Panc1 (cell line): Measurements from ENCODE around the gene SPATA31C2. TPM values are rescaled to one million over a fixed set of nuclear protein-coding genes. Genes with fewer than 3 reads are reported as not detected.

Source experiments
- ATAC-seq: fragments of 200-7000 bp; cut with Tn5 transposase; 2 replicates; pipeline ENCODE4 v1.9.1; 2020; ENCODE audit warnings: mild to moderate bottlenecking, moderate library complexity
- BruUV-seq: library from RNA; stranded (reverse); fragments of 400-500 nt; replicated peaks from 2 replicates; lab custom pipeline; 2021; lab: Mats Ljungman, UMichigan
- CTCF ChIA-PET: fragments of 300-600 bp; sonication (Branson Sonifier 250); formaldehyde crosslinking; loops from one replicate; lab custom pipeline; 2022; ENCODE audit warnings: antibody characterized with exemption; lab: Charles Lee
- POLR2A ChIA-PET: fragments of 300-600 bp; sonication (Branson Sonifier 250); formaldehyde crosslinking; loops from one replicate; lab custom pipeline; 2022; ENCODE audit warnings: antibody characterized with exemption; lab: Charles Lee
- DNase-seq: peaks from one replicate; pipeline ENCODE4 v3.0.0-alpha.2; 2010; ENCODE audit warnings: low read depth, low spot score
- H3K27ac ChIP-seq: 2 replicates; pipeline ENCODE4 v1.5.1; 2011; ENCODE audit warnings: mild to moderate bottlenecking, low read length, inconsistent platforms
- H3K27me3 ChIP-seq: fragments of 200-500 bp; sonication (Bioruptor generic); 2 replicates; pipeline ENCODE4 v1.6.0; 2014; ENCODE audit warnings: low read length, inconsistent platforms; ENCODE audit not compliant: control insufficient read depth, insufficient read depth
- H3K36me3 ChIP-seq: fragments of 200-500 bp; sonication (Bioruptor generic); 2 replicates; pipeline ENCODE4 v1.5.1; 2014; ENCODE audit warnings: inconsistent platforms, mild to moderate bottlenecking, low read length, moderate library complexity; ENCODE audit not compliant: control insufficient read depth, insufficient read depth
- H3K4me1 ChIP-seq: 2 replicates; pipeline ENCODE4 v1.5.1; 2011; ENCODE audit warnings: inconsistent platforms, mild to moderate bottlenecking, low read length, moderate library complexity; ENCODE audit not compliant: control insufficient read depth, insufficient read depth
- H3K4me3 ChIP-seq, 2 experiments: 2 replicates each; pipeline ENCODE4 v1.5.1; 2011 to 2012; ENCODE audit warnings: low read depth in 2 of 2, low read length in 2 of 2, mild to moderate bottlenecking in 2 of 2, inconsistent platforms in 1 of 2, moderate library complexity in 1 of 2
- H3K9me3 ChIP-seq: fragments of 200-500 bp; sonication (Bioruptor generic); 2 replicates; pipeline ENCODE4 v1.5.1; 2014; ENCODE audit warnings: low read depth, mild to moderate bottlenecking, inconsistent platforms, low read length, moderate library complexity; ENCODE audit not compliant: control insufficient read depth, insufficient read depth
- POLR2AphosphoS5 ChIP-seq: IDR thresholded peaks from 2 replicates; pipeline ENCODE4 v1.6.1; 2012; ENCODE audit warnings: mild to moderate bottlenecking, low read depth, low read length, moderate library complexity
- SIN3A ChIP-seq: IDR thresholded peaks from 2 replicates; pipeline ENCODE4 v1.6.1; 2012; ENCODE audit warnings: low read depth, mild to moderate bottlenecking, low read length, moderate library complexity, borderline replicate concordance; ENCODE audit not compliant: insufficient read depth
- TCF7L2 ChIP-seq: IDR thresholded peaks from 2 replicates; pipeline ENCODE4 v1.6.1; 2011; ENCODE audit warnings: mild to moderate bottlenecking, low read depth, low read length, inconsistent platforms
- in situ Hi-C: cut with HindIII; loops from 2 replicates; pipeline ENCODE4 v1.10.0; 2016; ENCODE audit warnings: low sequenced_read_pairs, low pct_unique_long_range_greater_than_20kb
- intact Hi-C: fragments of 100-400 bp; cut with micrococcal nuclease; formaldehyde crosslinking; loops from one replicate; pipeline ENCODE4 v1.10.0; 2022; ENCODE audit not compliant: unreplicated experiment
- total RNA-seq: library from RNA; stranded (reverse); gene quantifications from one replicate; pipeline ENCODE4 v1.2.1, GENCODE V29; 2021; ENCODE audit not compliant: unreplicated experiment
- TF ChIP-seq, protein P1 (sequence below), 2 experiments: IDR thresholded peaks; 2 replicates each; pipeline ENCODE4 v1.6.1; 2011 to 2012; ENCODE audit warnings: low read depth in 2 of 2, control low read depth in 1 of 2, low read length in 1 of 2, mild to moderate bottlenecking in 1 of 2, moderate library complexity in 1 of 2; ENCODE audit not compliant: insufficient read depth in 1 of 2
- TF ChIP-seq, protein P2 (sequence below): fragments of 450-650 bp; IDR thresholded peaks from 2 replicates; pipeline ENCODE4 v1.5.1; 2017; ENCODE audit warnings: mild to moderate bottlenecking

SPATA31C2 gene
- total RNA-seq, 1 experiment from 2014 or later: not detected

DNA sequence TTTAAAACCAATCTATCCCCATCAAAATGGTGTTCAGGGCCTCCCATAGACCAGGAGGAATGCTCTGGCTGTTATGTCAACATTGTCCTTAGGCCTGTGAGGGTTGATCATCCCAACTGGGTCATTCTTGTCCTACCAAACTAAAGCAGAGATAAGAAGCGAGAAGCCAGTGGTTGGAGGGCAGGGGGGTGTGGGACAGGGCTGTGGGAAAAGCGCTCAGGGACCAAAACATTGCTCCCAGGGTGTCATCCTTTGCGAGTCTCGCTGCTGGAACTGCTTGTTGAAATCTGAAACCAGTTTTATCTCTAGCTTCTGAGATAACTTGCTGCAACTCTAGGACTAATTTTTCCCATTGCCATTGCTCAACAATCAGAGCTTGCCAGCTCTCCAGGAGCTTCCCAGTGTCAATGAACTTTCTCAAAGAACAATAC is 48.1 kb downstream of the SPATA31C2 start:
- no peak for DNase-seq
- no TSS peak for BruUV-seq
- no peak for TF ChIP-seq POLR2AphosphoS5
- TF ChIP-seq, protein P1, sequence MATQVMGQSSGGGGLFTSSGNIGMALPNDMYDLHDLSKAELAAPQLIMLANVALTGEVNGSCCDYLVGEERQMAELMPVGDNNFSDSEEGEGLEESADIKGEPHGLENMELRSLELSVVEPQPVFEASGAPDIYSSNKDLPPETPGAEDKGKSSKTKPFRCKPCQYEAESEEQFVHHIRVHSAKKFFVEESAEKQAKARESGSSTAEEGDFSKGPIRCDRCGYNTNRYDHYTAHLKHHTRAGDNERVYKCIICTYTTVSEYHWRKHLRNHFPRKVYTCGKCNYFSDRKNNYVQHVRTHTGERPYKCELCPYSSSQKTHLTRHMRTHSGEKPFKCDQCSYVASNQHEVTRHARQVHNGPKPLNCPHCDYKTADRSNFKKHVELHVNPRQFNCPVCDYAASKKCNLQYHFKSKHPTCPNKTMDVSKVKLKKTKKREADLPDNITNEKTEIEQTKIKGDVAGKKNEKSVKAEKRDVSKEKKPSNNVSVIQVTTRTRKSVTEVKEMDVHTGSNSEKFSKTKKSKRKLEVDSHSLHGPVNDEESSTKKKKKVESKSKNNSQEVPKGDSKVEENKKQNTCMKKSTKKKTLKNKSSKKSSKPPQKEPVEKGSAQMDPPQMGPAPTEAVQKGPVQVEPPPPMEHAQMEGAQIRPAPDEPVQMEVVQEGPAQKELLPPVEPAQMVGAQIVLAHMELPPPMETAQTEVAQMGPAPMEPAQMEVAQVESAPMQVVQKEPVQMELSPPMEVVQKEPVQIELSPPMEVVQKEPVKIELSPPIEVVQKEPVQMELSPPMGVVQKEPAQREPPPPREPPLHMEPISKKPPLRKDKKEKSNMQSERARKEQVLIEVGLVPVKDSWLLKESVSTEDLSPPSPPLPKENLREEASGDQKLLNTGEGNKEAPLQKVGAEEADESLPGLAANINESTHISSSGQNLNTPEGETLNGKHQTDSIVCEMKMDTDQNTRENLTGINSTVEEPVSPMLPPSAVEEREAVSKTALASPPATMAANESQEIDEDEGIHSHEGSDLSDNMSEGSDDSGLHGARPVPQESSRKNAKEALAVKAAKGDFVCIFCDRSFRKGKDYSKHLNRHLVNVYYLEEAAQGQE (IDR thresholded peaks at IDR 0.05; ENCODE audit: insufficient read depth in 1 of 2, low read depth in 2 of 2, low read length in 1 of 2): no peak
- TF ChIP-seq, protein P2, sequence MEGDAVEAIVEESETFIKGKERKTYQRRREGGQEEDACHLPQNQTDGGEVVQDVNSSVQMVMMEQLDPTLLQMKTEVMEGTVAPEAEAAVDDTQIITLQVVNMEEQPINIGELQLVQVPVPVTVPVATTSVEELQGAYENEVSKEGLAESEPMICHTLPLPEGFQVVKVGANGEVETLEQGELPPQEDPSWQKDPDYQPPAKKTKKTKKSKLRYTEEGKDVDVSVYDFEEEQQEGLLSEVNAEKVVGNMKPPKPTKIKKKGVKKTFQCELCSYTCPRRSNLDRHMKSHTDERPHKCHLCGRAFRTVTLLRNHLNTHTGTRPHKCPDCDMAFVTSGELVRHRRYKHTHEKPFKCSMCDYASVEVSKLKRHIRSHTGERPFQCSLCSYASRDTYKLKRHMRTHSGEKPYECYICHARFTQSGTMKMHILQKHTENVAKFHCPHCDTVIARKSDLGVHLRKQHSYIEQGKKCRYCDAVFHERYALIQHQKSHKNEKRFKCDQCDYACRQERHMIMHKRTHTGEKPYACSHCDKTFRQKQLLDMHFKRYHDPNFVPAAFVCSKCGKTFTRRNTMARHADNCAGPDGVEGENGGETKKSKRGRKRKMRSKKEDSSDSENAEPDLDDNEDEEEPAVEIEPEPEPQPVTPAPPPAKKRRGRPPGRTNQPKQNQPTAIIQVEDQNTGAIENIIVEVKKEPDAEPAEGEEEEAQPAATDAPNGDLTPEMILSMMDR: no peak
- TF ChIP-seq TCF7L2: no peak
- no peak for TF ChIP-seq SIN3A
- H3K27me3 ChIP-seq: no peaks in the 10 kb centered on the region
- H3K27ac ChIP-seq: no peak overlapping the region
- in situ Hi-C loops (no loop called here), intact Hi-C loops (no loop called here)
- CTCF ChIA-PET: no interaction called here
- no peak for ATAC-seq
- no peaks in the 10 kb centered on the region for H3K36me3 ChIP-seq
- no peaks in the 10 kb centered on the region for H3K9me3 ChIP-seq
- no peak overlapping the region for H3K4me3 ChIP-seq
- no peaks in the 10 kb centered on the region; the same call in 1 of the 2 replicates for H3K4me1 ChIP-seq
- POLR2A ChIA-PET: no interaction called here

DNA sequence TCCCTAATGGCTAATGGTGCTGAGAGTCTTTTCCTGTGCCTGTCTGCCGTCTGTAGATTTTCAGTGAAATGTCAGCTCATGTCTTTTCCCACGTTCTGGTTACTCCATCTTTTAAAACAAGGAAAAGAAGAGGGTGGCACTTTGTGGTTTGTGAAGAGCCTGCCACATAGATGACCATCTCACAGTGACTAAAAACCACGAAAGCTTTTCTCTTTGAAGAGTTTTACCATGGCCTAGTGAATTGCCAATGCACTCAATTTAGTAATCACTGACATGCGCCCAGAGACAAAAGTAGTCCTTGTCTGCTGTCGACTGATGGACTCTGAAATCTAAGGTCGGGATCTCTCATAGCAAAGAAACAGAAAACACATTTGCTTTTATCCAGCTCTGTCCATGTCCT is 50.4 kb downstream of the SPATA31C2 start:
- BruUV-seq: no TSS peak
- intact Hi-C loops: no loop called here

More for the DNA sequence above, 50.4 kb downstream of the SPATA31C2 start:
- ATAC-seq (no peak), DNase-seq (no peak)
- Histone ChIP-seq H3K4me1 (no peaks in the 10 kb centered on the region; the same call in 1 of the 2 replicates), H3K27ac (no peak overlapping the region), H3K9me3 (no peaks in the 10 kb centered on the region), H3K36me3 (no peaks in the 10 kb centered on the region), H3K4me3 (no peak overlapping the region), H3K27me3 (no peaks in the 10 kb centered on the region)
- TF ChIP-seq SIN3A (no peak), TCF7L2 (no peak), POLR2AphosphoS5 (no peak)
- TF ChIP-seq, protein P2: no peak
- TF ChIP-seq, protein P1 (IDR thresholded peaks at IDR 0.05; ENCODE audit: insufficient read depth in 1 of 2, low read depth in 2 of 2, low read length in 1 of 2): no peak
- in situ Hi-C loops: no loop called here
- ChIA-PET POLR2A (no interaction called here), CTCF (no interaction called here)
